Measurements from ENCODE around the gene ANKS4B.
A peak's percentile ranks its signal among the peaks of the same experiment; 100 is the strongest.
"Not testable (repeated sequence)": the region's sequence is repeated elsewhere in the genome, so short reads cannot be mapped to it uniquely, and the experiment has no call there.

Gene ANKS4B, protein sequence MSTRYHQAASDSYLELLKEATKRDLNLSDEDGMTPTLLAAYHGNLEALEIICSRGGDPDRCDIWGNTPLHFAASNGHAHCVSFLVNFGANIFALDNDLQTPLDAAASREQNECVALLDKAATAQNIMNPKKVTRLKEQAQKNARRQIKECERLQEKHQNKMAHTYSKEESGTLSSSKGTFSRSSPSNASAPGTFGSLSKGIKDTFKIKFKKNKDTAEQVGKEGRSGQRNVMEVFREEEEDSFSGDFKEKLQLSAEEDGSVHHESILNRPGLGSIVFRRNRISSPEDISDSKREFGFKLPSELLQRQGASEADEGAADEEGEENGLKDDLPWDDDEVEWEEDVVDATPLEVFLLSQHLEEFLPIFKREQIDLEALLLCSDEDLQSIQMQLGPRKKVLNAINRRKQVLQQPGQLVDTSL

GRCh38 chr16:21233521-21234150 lies at the start of gene ANKS4B:
Gene ANKS4B, plus strand, starts transcription at chr16:21233699. Its CDS starts 39 bp downstream, at chr16:21233738.
- no peak for DNase-seq (ENCODE audit: low read depth, low spot score)

- no peak for DNase-seq (ENCODE audit: low read depth, low spot score)
These were observed 49.5 kb upstream of the ANKS4B start for GRCh38 chr16:21183995-21184394.

DNA sequence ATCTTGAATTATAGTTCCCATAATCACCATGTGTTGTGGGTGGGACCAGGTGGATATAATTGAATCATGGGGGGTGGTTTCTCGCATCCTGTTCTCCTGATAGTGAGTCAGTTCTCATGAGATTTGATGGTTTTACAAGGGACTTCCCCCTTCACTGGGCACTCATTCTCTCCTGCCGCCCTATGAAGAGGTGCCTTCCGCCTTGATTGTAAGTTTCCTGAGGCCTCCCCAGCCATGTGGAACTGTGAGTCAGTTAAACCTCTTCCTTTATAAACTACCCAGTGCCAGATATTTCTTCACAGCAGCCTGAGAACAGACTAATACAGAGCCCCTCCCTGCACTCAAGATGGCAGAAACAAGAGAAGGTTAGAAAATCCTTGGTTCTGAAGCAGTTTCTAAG lies 48.7 kb upstream of the ANKS4B start:
- DNase-seq (ENCODE audit: low read depth, low spot score) = no peak

GRCh38 chr16:21185659-21186325 lies 47.7 kb upstream of the ANKS4B start:
- no peak for DNase-seq (ENCODE audit: low read depth, low spot score)

- DNase-seq (ENCODE audit: low read depth, low spot score) = no peak
These were observed 47.2 kb upstream of the ANKS4B start for GRCh38 chr16:21186326-21186691.

GRCh38 chr16:21189311-21189710 lies 44.2 kb upstream of the ANKS4B start:
- no peak for DNase-seq (ENCODE audit: low read depth, low spot score)

DNA sequence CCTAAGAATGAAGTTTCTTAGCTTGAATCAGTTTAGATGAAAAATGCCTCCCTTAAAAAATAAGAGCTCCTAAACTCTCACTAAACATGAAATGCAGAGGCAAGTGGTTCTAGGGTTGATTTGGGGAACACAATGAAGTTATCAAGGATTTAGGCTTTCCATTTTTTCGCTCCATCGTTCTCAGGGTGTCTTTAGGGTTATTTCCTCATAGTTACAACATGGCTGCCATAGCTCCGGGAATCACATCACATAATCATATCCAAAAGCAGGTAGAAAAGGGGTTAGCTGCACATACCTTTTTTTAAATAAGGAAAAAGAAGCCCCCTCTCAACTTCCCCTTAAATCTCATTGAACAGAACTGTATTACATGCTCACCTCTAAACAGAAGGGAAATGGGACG lies 43.5 kb upstream of the ANKS4B start:
- no peak for DNase-seq (ENCODE audit: low read depth, low spot score)

GRCh38 chr16:21190599-21190998 lies 42.9 kb upstream of the ANKS4B start:
- no peak for DNase-seq (ENCODE audit: low read depth, low spot score)

GRCh38 chr16:21192991-21193390 lies 40.5 kb upstream of the ANKS4B start:
- no peak for DNase-seq (ENCODE audit: low read depth, low spot score)

DNA sequence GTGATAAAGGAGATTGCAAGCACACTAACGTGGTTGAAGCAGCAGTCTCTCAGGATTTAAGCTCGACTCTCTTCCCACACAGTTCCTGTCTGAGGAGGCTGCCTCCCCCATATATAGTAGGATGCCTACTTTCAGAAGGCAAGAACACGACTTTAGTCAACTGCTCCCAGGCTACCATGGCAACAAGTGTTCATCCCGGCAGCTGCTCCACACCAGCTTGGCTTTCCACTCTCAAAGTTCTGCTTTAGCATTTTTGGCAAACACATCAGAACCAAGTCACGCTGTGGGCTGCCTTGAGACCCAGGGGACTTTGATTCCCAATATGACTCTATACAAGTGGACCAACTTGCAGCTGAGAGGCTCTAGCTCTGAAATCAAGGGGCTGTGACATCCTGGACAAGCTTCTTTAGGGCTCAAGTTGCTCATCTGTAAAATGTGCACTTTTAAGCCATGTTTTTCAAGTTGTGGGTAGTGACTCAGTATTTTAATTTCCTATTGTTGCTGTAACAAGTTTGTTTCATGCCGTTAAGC lies 38.7 kb upstream of the ANKS4B start:
- no peak for DNase-seq (ENCODE audit: low read depth, low spot score)

DNA sequence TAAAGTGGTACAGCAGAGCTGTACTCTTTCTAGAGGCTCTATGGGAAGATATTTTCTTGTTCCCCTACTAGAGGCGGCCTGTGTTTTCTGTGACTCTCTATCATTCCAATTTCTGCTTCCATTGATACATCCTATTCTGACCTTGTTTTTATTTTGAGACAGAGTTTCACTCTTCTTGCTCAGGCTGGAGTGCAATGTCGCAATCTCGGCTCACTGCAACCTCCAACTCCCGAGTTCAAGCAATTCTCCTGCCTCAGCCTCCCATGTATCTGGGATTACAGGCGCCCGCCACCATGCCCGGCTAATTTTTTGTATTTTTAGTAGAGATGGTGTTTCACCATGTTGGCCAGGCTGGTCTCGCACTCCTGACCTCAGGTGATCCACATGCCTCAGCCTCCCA lies 38.2 kb upstream of the ANKS4B start:
- DNase-seq (ENCODE audit: low read depth, low spot score) = not testable (repeated sequence)

- DNase-seq (ENCODE audit: low read depth, low spot score) = no peak
These were observed 36.4 kb upstream of the ANKS4B start for GRCh38 chr16:21197112-21197511.

DNA sequence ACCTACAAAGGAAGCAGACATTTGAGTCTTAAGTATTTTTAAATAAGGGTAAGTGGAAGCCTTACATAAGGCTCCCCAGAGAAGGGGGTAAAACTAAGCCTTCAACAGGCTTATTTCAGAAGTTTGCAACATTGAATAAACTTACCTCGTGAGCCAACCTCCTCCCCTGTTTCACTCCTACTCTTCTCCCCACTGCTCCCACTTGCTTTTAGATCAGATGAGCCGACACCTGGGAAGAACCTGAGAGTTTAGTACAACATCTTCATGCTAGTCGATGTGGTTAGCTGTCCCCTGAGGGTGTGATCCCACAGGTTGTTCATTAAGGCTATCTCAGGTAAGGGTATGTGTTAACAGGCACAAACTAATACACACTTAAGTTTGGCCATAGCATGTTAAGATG lies 35.9 kb upstream of the ANKS4B start:
- DNase-seq (ENCODE audit: low read depth, low spot score) = no peak

DNA sequence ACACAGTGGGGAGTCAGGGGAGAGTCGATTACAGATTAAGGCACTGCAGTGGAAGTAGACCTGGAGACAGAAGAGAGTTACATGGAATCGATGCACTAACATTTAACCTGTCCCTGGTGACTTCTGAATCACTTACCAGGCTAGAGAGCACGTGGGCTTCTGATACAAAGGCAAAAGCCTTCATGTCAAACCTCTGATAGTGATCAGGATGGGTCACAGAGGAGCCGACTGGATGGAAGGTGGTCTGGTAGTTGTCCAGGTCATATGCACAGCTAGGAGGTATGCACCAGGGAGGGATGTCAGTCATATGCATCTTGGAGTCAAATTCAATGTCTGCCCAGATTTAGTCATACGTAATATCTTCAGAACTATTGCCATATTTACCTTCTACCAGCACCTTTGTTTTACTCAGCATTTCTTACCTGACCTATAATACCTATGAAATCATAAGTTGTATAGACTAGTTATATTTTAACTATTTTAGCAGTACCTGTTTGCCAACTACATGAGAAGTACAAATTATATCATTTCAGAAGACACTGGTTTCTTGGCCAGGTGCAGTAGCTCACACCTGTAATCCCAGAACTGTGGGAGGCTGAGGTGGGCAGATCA lies 33.8 kb upstream of the ANKS4B start:
- no peak for DNase-seq (ENCODE audit: low read depth, low spot score)

GRCh38 chr16:21203155-21203797 lies 30.2 kb upstream of the ANKS4B start:
- peak; percentile 11 for DNase-seq (ENCODE audit: low read depth, low spot score)

GRCh38 chr16:21205303-21205702 lies 28.2 kb upstream of the ANKS4B start:
- DNase-seq (ENCODE audit: low read depth, low spot score) = no peak

GRCh38 chr16:21206550-21206949 lies 26.9 kb upstream of the ANKS4B start:
- DNase-seq (ENCODE audit: low read depth, low spot score) = no peak

GRCh38 chr16:21208446-21209230 lies 24.9 kb upstream of the ANKS4B start:
- DNase-seq (ENCODE audit: low read depth, low spot score) = no peak

- no peak for DNase-seq (ENCODE audit: low read depth, low spot score)
These were observed 22.0 kb upstream of the ANKS4B start, which contains the start of gene ZP2 for GRCh38 chr16:21211486-21211885. Gene ZP2, minus strand, starts transcription at chr16:21211574. Its CDS starts 27 bp downstream, at chr16:21211547.

DNA sequence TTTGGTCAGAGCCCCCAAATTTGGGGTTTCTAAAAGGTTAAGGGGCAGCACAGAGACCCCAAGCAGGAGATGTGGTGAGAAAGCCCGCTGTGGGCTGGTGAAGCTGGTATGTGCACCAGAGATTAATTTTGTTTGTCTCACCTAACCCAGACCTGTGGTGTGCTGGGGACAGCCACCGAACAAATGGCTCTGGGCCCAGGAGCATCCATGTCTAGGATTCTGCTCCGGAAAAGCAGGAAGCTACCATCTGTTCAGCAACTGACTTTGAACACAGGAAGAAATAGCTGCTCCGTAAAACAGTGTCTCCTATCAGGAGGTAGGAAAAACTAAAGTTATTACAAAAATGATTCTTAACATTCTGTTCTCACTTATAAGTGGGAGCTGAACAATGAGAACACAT lies 19.4 kb upstream of the ANKS4B start:
- no peak for DNase-seq (ENCODE audit: low read depth, low spot score)

- no peak for DNase-seq (ENCODE audit: low read depth, low spot score)
These were observed 16.4 kb upstream of the ANKS4B start for GRCh38 chr16:21217121-21217520.
